ENCODE measurements around the gene PRSS33. TPM values are rescaled to one million over a fixed set of nuclear protein-coding genes. Genes with fewer than 3 reads are reported as not detected.

Gene PRSS33
- total and polyA plus RNA-seq, 2 of the 8 experiments (the other 6 are each of a cell fraction or from before 2014, with no cell fraction given) = 0.09 TPM; not detected in 1

- peaks cover 32 to 47% of the 10 kb centered on the region in 2 experiments for H4K20me1 ChIP-seq (replicated peaks in 1 of 2; ENCODE audit: control insufficient read depth in 1 of 2, insufficient read depth in 2 of 2, low read length in 2 of 2)
These were observed 18.8 kb downstream of the PRSS33 start for GRCh38 chr16:2768403-2769089.

More at GRCh38 chr16:2768403-2769089, 18.8 kb downstream of the PRSS33 start:
- ChIA-PET POLR2A (ENCODE audit: partially characterized antibody) (interaction anchor here (0.9 to 6.9 kb wide), 7 partner anchors 7 to 60 kb away, joined by 3 to 140 read pairs (median 16); partner anchors contain the start of genes ELOB and SRRM2), CTCF (ENCODE audit: partially characterized antibody) (interaction anchor here (0.6 to 2.0 kb wide), 2 partner anchors 10 to 109 kb away, joined by 4 to 6 read pairs; no protein-coding TSS in a partner anchor)
- no peak overlapping the region for H3K9ac ChIP-seq (replicated peaks in 1 of 4; ENCODE audit: extremely low read depth in 1 of 4, low read depth in 3 of 4, low read length in 3 of 4)
- peaks cover 4 to 52% of the 10 kb centered on the region in 2 experiments; a peak in 3 of 4 replicates for H3K79me2 ChIP-seq (ENCODE audit: control insufficient read depth in 1 of 2, insufficient read depth in 2 of 2, low read length in 2 of 2)
- H3K4me3 ChIP-seq (ENCODE audit: extremely low read depth in 1 of 4, insufficient read depth in 2 of 4, low read depth in 3 of 4, low read length in 4 of 4) = no peak overlapping the region
- no peak overlapping the region for H3K56ac ChIP-seq (replicated peaks; ENCODE audit: insufficient read length, low read depth, low read length)
- peak overlapping the region; percentile 82 for H4K8ac ChIP-seq (ENCODE audit: extremely low read depth, insufficient read depth, low read length)
- peaks cover 62 to 92% (median 82%) of the 10 kb centered on the region in 4 experiments for H3K36me3 ChIP-seq (ENCODE audit: control insufficient read depth in 2 of 4, insufficient read depth in 4 of 4, low read length in 3 of 4)
- H3K18ac ChIP-seq (ENCODE audit: extremely low read depth, low read length) = no peak overlapping the region
- H2BK120ac ChIP-seq (replicated peaks; ENCODE audit: low read depth, low read length) = no peak overlapping the region
- H3K79me1 ChIP-seq (ENCODE audit: low read depth, low read length) = peaks cover 5% of the 10 kb centered on the region
- H2BK15ac ChIP-seq (ENCODE audit: low read length) = no peak overlapping the region
- no peak for FAIRE-seq
- no peak overlapping the region for H3K23ac ChIP-seq (ENCODE audit: insufficient read length)
- H3K14ac ChIP-seq (ENCODE audit: insufficient read length) = no peak overlapping the region
- H4K5ac ChIP-seq (ENCODE audit: insufficient read length, low read depth, low read length) = no peak overlapping the region
- H3K27me3 ChIP-seq (replicated peaks in 1 of 4; ENCODE audit: control insufficient read depth in 3 of 4, extremely low read depth in 1 of 4, insufficient read depth in 3 of 4, low read length in 3 of 4) = no peaks in the 10 kb centered on the region
- WGBS, 2 experiments (ENCODE audit: extremely low coverage in 1 of 2, insufficient coverage in 1 of 2, insufficient read length in 1 of 2, insufficient replicate concordance in 2 of 2, low coverage in 1 of 2, low lambda C conversion rate in 2 of 2, missing lambda C conversion rate in 1 of 2) = 93% methylated on average over 16 of the region's 17 CpGs; no CpG with 5 or more reads in 1 of the 2 experiments
- H2AFZ ChIP-seq (ENCODE audit: low read length) = no peak overlapping the region
- no peak for DNase-seq (ENCODE audit: low read depth in 1 of 2, low spot score in 2 of 2)
- H2BK20ac ChIP-seq (ENCODE audit: low read length) = no peak overlapping the region
- H3K27ac ChIP-seq (ENCODE audit: low read depth, low read length) = no peak overlapping the region; the same call in 1 of the 2 replicates
- no peak overlapping the region for H3K4me2 ChIP-seq (ENCODE audit: insufficient read depth in 1 of 2, low read depth in 2 of 2, low read length in 2 of 2)
- H4K91ac ChIP-seq (replicated peaks; ENCODE audit: insufficient read length, low read length) = no peak overlapping the region
- no peak for TF ChIP-seq YY1 (IDR thresholded peaks at IDR 0.05; ENCODE audit: low read depth, low read length)
- peak; percentile 12; the same call in 1 of the 2 replicates for TF ChIP-seq POLR2AphosphoS5 (IDR thresholded peaks at IDR 0.05; ENCODE audit: low read depth, low read length)
- TF ChIP-seq POLR2A (IDR thresholded peaks at IDR 0.05; ENCODE audit: control extremely low read depth in 1 of 2, low read depth in 2 of 2, low read length in 2 of 2) = peak in 1 of 2 experiments; percentile 29; a peak in 2 of 3 replicates
- no peak for TF ChIP-seq SIRT6 (IDR thresholded peaks at IDR 0.05; ENCODE audit: low read length)
- TF ChIP-seq FOSL1 (IDR thresholded peaks at IDR 0.05; ENCODE audit: insufficient read depth, low read depth, low read length) = no peak
- no peak overlapping the region for H2AK5ac ChIP-seq (ENCODE audit: low read depth, low read length)
- H3K4ac ChIP-seq (replicated peaks; ENCODE audit: insufficient read length, low read depth, low read length) = no peak overlapping the region
- H3K23me2 ChIP-seq (ENCODE audit: low read depth, low read length) = no peaks in the 10 kb centered on the region
- no peak overlapping the region for H2BK12ac ChIP-seq (ENCODE audit: low read depth, low read length)
- H3K4me1 ChIP-seq (replicated peaks in 1 of 4; ENCODE audit: control insufficient read depth in 3 of 4, insufficient read depth in 4 of 4, low read length in 3 of 4) = peaks cover 0 to 3% (median under 1%) of the 10 kb centered on the region in 4 experiments; a peak in 3 of 7 replicates
- no peak overlapping the region; the same call in 1 of the 2 replicates for H2BK5ac ChIP-seq (ENCODE audit: low read depth, low read length)
- peaks cover 0 to 8% of the 10 kb centered on the region in 2 experiments; a peak in 2 of 4 replicates for H3K9me3 ChIP-seq (ENCODE audit: insufficient read depth in 2 of 2, low read depth in 1 of 2, low read length in 1 of 2)
